NCI-H748 (cell line): Measurements from ENCODE around the gene PCGF2.
A peak's percentile ranks its signal among the peaks of the same experiment; 100 is the strongest.

ENCODE experiments used
- DNase-seq: peaks from one replicate; lab custom pipeline; 2025; ENCODE audit not compliant: unreplicated experiment; lab: John Stamatoyannopoulos, UW

Gene PCGF2

DNA sequence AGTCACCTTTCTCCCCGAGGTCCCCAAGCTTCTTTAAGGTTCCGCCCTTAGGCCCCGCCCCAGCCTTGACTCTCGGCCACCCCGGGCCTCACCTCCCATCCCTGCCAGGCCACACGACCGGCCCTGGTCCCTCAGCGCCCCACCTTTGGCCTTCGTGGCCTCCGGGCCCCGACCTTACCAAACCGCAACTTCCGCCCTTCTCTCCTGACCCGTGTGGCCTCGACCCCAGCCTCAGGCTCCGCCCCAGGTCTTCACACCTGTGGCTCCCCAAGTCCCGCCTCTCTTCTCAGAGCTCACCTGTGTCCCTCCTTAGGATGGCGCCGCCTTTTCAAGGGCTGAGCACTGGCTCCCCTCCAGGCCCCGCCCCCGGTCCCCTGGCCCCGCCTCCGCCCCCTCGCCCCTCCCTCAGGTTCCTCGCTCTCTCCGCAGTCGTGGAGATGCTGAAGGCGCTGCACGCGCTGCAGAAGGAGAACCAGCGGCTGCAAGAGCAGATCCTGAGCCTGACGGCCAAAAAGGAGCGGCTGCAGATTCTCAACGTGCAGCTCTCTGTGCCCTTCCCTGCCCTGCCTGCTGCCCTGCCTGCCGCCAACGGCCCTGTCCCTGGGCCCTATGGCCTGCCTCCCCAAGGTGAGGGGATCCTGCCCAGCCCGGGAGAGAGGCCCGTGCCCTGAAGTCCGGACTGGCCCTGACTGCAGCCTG lies 28.0 kb downstream of the PCGF2 start:
- no peak for DNase-seq

DNA sequence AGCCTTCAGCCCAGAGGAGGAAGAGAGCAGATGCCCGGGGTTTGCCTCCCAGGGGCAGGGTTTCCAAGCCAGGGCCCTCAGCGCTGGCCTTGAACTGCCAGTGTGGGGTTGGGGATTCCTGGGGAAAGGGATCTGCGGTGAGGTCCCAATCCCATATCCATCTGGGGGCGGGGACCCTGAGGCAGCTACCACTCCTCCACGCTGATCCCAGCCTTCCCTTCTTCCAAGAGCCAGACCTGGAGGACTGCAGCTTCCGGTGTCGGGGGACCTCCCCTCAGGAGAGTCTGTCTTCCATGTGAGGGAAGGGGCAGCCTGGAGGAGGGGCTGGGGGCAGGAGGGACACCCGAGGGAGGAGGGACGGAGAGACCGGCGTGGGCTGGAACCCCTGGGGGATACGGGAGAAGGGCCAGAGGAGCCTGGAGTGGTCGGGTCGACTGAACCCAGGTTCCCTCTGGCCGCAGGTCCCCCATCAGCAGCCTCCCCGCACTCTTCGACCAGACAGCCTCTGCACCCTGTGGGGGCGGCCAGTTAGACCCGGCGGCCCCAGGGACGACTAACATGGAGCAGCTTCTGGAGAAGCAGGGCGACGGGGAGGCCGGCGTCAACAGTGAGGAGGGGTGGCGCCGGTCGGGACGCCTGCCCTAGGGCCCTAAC lies 28.7 kb downstream of the PCGF2 start:
- DNase-seq: no peak

DNA sequence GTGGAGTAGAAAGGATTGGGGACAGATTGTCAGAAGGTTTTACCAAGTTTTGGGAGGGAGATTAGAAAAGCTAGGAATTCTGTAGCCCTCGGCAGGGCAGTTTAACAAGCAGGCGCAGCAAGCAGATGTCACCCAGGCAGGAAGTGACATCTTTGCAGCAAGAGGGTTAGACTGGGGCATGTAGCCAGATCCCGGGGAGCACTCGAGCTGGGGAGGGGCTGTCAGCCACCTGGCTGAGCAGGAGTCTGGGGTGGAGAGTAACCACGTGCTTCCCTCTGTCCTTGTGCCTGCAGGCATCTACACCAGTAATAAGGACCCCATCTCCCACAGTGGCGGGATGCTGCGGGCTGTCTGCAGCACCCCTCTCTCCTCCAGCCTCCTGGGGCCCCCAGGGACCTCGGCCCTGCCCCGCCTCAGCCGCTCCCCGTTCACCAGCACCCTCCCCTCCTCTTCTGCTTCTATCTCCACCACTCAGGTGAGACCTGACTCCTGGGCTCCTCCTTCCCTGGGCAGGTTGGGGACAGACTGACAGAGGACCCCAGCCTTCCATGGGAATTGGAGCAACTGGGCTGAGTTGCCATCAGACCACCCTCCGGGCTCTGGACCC lies 30.9 kb downstream of the PCGF2 start:
- DNase-seq: no peak

DNA sequence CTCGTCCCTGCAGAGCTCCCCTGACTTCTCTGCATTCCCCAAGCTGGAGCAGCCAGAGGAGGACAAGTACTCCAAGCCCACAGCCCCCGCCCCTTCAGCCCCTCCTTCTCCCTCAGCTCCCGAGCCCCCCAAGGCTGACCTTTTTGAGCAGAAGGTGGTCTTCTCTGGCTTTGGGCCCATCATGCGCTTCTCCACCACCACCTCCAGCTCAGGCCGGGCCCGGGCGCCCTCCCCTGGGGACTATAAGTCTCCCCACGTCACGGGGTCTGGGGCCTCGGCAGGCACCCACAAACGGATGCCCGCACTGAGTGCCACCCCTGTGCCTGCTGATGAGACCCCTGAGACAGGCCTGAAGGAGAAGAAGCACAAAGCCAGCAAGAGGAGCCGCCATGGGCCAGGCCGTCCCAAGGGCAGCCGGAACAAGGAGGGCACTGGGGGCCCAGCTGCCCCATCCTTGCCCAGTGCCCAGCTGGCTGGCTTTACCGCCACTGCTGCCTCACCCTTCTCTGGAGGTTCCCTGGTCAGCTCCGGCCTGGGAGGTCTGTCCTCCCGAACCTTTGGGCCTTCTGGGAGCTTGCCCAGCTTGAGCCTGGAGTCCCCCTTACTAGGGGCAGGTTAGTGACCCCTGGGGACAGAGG lies 31.6 kb downstream of the PCGF2 start:
- DNase-seq: no peak

DNA sequence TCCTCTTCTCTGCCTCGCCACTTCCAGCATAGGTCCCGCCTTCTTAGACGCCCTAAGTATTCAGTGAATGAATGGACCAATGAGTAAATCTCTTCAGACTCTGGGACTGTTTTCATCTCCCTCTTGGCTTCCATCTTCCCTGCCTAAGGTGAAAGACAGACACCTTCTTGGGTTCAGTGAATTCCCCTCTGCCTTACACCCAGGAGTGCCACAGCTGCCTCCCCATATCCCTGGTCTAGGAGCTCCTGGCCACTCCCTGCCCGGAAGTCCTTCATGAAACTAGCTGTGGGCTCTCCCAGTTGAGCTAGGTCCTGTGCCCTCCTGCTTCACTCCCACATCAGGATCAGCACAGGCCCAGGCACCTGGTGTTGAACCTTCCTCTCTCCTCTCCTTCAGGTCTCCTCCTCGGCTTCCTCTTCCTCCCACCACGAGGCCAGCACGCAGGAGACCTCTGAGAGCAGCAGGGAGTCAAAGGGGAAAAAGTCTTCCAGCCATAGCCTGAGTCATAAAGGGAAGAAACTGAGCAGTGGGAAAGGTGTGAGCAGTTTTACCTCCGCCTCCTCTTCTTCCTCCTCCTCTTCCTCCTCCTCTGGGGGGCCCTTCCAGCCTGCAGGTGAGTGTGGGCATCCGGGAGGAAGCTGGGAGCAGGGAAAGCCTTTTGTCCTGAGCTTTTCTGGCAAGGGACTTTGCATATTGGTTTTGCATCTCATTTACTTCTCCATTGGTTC lies 32.8 kb downstream of the PCGF2 start:
- DNase-seq: no peak

DNA sequence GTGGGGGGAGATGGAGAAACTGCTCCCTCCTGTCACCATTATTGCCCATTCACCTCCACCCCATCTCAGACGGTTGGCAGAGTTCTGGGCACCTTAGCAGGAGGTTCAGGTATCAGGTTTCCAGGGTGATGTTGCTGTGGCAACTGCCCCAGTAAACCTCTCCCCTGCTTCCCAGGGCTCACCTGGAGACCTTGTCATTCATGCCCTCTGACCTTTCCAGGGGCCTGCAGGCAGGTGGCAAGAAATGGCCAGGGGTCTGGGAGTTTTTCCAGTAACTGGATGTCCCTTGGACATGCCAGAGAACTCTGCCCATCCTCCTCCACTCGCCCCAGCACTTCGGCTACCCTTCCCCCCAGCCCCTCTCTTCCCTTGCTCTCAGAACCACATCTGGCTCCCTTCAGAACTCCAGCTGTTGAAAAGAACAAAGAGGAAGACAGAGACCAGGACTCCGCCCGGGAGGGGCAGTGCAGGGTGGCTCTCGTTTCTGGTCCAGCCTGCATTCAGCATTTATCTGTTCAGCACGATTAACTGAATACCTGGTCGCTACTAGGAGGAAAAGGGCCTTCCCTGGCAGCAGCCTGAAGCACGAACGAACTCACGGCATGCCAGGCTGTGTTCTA lies 34.6 kb downstream of the PCGF2 start:
- no peak for DNase-seq

DNA sequence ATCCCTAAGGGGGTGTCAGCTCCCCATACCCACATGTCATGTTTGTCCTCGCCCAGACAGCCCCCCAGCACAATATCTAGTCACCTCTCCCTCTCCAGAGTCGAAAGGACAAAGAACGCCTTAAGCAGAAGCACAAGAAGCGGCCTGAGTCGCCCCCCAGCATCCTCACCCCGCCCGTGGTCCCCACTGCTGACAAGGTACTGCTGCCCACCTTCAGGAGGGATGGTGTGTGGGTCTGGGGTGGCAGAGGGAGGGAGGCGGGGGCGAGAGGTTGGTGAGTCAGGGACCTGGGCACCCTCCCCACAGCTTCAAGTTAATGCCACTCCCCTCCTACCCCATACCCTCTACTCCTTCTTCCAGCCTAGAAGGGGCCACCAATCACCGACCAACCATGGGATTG lies 35.5 kb downstream of the PCGF2 start:
- no peak for DNase-seq

DNA sequence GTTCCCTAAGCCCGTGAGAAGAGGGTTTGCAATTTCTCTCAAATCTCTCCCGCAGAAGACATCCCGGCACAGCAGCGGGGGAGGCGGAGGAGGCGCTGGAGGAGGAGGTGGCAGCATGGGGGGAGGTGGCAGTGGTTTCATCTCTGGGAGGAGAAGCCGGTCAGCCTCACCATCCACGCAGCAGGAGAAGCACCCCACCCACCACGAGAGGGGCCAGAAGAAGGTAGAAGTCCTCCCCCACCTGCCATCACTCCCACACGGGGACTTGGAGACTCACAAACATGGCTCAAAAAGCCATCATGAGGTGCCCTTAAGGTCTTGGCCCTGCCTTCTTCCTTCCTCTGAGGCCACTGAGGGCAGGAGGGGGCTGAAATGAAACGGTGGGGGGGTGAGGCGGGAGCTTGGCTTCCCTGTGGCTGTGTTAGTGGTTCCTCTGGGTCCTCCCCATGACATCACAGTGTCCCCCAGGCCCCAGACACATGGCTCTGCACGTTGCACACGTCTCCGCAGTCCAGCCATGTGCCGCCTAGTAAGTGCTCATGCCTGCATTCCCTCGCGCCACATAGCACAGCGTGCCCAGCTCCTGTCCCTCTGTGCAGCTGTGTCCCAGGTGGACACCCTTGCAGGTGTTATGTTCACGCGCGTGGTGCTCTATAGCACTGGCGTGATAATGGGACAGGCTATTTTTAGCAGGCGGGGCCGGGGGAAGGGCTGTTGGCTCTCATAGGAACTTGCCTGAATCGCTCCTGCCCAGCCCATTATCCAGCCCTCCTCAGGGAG lies 36.2 kb downstream of the PCGF2 start:
- peak; percentile 26 for DNase-seq

DNA sequence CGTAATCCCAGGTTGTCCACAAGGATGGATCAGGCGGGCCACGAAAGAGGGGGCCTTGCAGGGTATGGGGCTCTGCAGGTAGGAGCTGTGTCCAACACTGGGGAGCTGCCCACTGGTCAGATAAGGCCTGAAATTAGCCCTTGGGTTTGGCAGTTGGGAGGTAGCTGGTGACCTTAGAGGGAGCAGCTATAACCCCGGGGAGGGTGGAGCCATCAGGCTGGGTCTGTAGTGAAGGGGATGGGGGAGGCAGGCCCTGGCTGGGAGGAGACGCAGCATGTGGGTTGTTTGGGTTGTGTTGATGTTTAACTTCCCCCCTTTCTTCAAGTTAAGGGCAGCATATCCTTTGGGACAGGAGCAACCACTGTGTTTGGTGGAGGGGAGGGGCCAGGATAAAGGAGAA lies 37.2 kb downstream of the PCGF2 start:
- DNase-seq: no peak

DNA sequence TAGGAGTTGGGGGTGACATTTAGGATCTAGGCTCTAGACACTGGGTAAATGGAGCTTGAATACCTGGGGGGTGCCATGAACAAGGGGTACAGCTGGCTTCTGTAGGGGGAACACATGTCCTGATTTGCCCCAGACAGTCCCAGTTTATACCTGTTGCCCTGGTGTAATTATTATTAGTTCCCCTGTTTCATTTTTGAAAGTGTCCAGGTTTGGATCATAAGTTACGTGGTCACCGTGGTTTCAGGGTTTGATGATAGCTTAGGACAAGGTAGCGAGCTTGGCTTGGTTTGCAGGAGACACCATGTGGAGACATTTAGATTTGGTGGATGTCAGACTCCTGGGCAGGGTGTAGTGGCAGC lies 37.6 kb downstream of the PCGF2 start:
- no peak for DNase-seq

DNA sequence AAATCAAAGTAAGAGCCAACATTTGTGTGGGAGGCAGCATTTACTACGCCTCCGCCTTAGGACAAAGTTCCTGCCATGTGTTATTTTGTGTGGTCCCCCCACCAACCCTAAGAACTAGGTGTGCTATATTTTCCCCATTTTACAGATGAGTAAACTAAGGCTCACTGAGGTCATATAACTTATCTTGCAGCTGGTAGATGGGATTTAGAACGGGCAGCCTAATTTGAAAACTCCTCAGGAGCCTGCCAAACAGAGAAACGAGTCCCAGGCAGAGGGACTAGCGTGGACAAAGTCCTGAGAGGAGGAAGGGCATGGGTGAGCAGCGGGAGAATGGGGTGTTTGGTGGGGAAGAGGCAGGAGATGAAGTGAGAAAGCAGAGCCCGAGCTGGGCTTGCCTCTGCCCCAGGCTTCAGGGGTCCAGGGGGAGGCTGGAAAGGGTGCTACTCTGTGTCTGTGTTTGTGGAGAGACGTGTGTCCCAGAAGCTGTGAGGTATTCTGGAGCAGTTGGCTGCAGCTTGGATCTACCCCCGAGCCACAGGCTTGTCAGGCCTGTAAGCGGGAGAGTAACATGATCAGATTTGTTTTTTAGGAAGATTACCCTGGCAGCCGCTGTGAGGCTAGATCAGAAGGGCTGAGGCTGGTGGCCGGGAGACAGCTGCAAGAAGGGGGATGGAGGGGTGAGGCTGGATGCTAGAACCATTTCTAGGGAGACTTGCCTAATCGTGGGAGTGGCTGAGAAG lies 38.1 kb downstream of the PCGF2 start:
- no peak for DNase-seq

DNA sequence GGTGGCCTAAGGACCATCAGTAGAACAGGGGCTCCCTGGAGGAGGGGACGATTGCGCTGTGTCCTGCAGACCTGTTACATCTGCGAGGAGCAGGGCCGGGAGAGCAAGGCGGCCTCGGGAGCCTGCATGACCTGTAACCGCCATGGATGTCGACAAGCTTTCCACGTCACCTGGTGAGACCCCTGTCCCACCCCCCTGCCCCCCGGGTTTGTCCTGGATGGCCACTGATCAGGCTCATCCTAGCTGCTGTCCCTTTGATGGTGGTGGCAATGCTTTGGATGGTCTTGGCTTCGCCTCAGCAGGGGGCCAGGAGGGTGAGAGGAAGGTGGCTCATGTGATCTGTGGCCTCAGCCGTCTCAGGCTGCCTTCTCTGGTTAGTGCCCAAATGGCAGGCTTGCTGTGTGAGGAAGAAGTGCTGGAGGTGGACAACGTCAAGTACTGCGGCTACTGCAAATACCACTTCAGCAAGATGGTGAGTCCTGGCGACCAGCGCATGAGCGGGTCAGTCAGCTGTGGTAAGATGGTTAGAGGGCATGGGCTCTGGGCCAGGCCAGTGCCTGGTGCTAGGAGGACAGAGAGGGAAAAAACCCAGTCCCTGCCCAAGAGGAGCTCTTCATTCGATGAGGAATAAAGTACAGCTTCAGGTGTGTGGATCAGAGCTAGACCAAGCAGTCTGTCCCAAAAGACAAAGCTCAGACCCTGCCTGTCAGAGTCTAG lies 38.9 kb downstream of the PCGF2 start:
- no peak for DNase-seq

DNA sequence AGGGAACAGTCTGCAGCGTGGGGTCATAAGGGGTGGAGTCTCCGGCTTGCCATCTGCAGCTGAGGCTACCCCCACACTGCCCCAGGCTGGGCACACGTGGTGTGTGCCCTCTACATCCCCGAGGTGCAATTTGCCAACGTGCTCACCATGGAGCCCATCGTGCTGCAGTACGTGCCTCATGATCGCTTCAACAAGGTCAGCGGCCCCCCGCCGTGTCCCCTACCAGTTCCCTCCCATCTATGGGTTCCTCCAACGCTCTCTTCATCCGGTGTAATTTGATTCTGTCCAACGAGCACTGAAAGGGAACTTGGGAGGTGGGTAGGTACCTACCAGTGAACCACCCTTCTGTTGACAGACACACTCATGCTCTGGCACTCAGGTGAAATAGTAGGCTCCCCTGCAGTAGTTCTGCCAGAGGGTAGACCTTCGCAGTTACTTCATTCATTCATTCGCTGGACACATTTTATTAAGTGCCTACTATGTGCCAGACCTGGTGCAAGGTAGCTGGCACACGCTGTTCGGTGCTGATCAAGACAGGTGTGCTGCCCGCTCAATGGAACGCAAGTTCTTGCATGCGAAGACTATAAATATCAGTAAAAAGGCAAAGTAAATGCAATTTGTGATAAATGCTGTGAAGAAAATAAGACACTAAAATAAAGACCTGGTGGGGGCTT lies 40.3 kb downstream of the PCGF2 start:
- no peak for DNase-seq

DNA sequence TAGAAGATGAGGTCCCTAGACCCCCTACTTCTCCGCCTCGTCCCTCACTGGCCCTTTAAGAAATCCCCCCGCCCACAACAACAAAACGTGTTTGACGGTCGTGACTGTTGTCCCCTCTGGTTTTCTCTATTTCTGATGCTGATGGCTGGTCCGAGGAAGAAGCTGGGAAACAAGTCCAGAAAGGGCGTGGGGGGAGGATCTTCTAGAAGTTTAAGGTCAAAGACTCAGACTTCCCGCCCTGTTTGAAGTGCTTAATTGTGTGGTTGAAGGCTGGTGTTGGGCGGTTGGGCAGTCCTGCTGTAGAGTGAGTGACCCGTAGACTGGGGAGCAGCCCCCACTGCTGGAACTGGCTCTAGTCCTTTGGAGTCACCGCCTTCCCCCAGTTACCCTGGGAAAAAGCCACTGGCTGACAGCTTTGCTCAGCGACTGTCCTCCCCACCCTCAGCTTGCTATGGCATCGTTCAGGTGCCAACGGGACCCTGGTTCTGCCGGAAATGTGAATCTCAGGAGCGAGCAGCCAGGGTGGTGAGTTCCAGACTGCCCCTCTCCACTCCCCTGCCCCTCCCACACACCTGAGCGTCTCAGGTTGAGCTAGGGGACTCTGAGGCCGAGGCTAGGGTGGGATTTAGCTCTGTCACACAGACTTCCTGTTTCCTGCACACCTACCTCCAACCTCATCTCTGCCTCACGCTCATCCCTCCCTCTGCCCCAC lies 41.5 kb downstream of the PCGF2 start:
- peak; percentile 49 for DNase-seq

DNA sequence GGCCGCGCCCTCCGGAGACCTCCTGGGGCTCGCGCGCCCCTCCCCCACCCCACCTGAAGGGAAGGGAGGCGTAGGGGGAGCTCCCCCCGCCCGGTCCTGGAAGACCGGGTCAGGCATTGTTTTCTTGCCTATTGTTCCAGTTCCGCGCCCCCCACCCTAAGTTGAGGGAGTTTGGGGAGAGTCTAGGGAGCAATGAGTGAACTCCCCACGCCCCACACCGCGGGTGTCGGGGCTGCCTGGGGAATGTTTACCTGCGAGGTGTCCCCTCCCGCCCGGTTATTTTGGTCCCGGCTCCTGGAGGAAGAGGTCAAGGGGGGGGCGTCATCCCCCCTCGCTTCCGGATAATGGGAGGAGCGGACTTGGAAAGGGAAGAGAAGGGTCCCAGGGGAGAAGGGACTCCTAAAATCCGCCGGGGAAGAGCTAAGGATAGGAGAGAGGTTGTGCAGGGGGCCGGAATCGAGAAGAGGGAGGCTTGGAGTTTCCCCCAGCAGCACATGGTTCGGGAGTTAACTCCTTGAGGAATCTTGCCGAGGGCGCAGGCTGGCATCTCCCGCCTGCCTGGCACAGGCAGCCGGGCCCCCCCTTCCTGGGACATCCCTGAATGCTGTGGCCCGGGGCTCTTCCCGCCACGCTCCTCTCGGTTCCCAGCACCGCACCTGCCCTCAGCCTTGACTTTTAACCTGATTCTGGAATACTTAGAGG lies 42.2 kb downstream of the PCGF2 start:
- DNase-seq: peak; percentile 60

DNA sequence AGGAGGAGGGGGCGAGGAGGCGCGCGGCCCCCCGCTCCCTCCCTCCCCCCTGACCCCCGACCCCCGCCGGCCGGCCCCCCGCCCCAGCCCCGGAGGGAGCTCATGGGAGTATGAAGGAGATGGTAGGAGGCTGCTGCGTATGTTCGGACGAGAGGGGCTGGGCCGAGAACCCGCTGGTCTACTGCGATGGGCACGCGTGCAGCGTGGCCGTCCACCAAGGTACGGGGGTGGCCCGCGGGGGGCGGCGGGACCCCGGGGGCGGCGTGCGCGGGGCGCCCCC lies 42.7 kb downstream of the PCGF2 start:
- DNase-seq: peak; percentile 54
